WERI-Rb-1 (cell line): ENCODE data around the gene ST3GAL6.
A peak's percentile ranks its signal among the peaks of the same experiment; 100 is the strongest.

Source experiments
- DNase-seq: peaks from one replicate; pipeline ENCODE4 v3.0.0-alpha.2; 2020
- H3K27ac ChIP-seq: fragments of 250-450 bp; sonication (Bioruptor Pico); 2 replicates; pipeline ENCODE4 v1.5.1; 2020; ENCODE audit warnings: mild to moderate bottlenecking, moderate library complexity
- H3K27me3 ChIP-seq: fragments of 250-450 bp; sonication (Bioruptor Pico); 2 replicates; pipeline ENCODE4 v1.5.1; 2021; ENCODE audit warnings: mild to moderate bottlenecking, low read depth, moderate library complexity; ENCODE audit not compliant: insufficient read depth, severe bottlenecking
- H3K36me3 ChIP-seq: fragments of 250-450 bp; sonication (Bioruptor Pico); 2 replicates; pipeline ENCODE4 v1.5.1; 2020; ENCODE audit warnings: mild to moderate bottlenecking, moderate library complexity
- H3K4me3 ChIP-seq: 2 replicates; pipeline ENCODE4 v1.5.1; 2011; ENCODE audit warnings: low read depth, mild to moderate bottlenecking, control low read depth, low read length
- H3K9me3 ChIP-seq: fragments of 250-450 bp; sonication (Bioruptor Pico); 2 replicates; pipeline ENCODE4 v1.5.1; 2021; ENCODE audit warnings: mild to moderate bottlenecking, moderate library complexity; ENCODE audit not compliant: severe bottlenecking
- CTCF ChIP-seq: IDR thresholded peaks from 2 replicates; pipeline ENCODE4 v1.5.1; 2011; ENCODE audit warnings: low read depth, mild to moderate bottlenecking, control low read depth, inconsistent platforms, low read length

ST3GAL6 gene

DNA sequence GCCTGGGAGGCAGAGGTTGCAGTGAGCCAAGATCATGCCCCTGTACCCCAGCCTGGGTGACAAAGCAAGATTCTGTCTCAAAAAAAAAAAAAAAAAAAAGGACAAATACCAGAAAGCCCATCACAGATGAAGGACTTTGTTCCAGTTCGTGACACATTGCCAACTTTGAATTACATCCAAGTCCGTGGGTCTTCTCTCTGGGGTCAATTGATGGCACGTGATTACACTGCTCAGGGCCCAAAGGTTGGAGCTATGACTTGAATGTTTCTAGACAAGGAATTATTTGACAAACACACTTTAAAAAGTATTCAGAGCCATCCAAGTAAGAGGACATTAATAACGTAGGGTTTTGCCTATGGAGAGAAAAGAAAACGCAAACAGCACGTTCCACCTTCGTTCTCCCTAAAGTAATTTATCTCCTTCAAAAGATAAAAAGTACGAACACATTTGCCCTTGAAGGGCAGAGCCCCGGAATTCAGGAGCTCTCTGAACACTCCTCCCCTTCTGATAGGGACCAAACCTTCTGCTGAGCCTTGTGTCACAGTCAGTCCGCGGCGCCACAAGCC is 31.3 kb upstream of the ST3GAL6 start:
- no peak overlapping the region for H3K27ac ChIP-seq
- no peak for DNase-seq

DNA sequence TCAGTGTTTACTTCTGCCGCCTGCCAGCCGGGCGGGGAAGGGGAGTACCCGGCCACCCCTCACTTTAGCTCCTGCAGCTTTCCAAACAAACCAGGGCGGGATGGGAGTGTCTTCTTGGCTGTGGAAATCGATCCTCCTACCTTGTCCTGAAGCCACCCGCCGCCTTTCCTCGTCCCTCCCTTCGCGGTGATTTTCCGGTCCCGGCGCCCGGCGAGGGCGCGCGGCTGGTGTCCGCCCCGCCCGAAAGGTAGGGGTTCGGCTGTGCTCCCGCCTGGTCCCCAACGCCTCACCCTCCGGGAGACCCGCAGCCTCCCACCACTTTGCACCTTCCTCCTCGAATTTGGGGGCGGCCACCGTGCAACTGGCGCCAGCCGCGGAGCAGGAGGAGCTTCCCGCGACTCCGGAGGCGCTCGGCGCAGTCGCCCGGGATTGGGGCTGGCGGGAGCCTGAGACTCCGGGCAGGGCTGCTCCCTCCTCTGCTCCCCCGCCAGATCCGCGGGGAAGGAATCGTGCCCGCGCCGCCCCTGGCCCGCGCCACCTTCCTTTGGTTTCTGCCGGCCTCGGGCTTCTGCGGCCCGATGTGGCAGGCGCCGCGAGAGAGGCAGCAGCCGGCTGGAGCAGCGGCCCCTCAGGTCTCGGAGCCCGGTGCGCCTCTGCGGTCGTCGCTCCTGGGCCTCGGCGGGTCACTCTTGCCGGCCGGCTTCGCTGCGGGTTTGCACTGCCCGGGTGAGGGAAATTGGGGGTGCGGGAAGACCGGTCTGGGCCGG is 30.7 kb upstream of the ST3GAL6 start:
- peak; percentile 51 for DNase-seq
- Histone ChIP-seq H3K27me3 (peaks cover 17% of the 10 kb centered on the region), H3K27ac (peak overlapping the region; percentile 35), H3K9me3 (no peaks in the 10 kb centered on the region), H3K4me3 (peak overlapping the region; percentile 69), H3K36me3 (no peaks in the 10 kb centered on the region)
- TF ChIP-seq CTCF = no peak

More for the DNA sequence above, 31.3 kb upstream of the ST3GAL6 start:
- Histone ChIP-seq H3K4me3 (peak overlapping the region; percentile 69), H3K36me3 (no peaks in the 10 kb centered on the region), H3K27me3 (peaks cover 20% of the 10 kb centered on the region), H3K9me3 (no peaks in the 10 kb centered on the region)
- no peak for TF ChIP-seq CTCF

GRCh38 chr3:98733053-98733811 is 29.9 kb upstream of the ST3GAL6 start:
- Histone ChIP-seq H3K36me3 (no peaks in the 10 kb centered on the region), H3K27ac (no peak overlapping the region), H3K27me3 (peaks cover 17% of the 10 kb centered on the region), H3K4me3 (peak overlapping the region; percentile 69), H3K9me3 (no peaks in the 10 kb centered on the region)
- no peak for TF ChIP-seq CTCF
- peak; percentile 30 for DNase-seq

DNA sequence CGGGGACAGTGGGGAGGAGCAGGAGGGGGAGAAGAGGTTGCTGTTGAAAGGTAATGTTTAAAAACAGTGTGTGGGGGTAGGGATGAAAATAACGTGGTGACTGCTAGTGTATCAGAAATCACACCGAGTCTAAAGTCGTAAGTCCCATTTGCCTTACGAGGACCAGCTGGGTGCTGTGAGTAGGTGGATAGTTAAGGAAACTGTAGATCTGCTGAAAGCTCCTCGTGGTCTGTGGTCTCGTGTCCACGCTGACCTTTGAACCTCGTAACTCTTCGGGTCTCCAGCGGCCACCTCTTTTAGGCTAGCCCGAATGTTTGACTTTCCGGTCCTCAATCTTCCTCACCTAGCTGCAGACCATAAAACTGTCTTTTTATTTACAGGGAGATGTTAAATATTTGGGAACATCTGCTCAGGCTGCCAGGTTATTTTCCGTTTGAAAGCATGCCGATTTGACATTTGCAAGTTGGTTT is 29.3 kb upstream of the ST3GAL6 start:
- H3K4me3 ChIP-seq = no peak overlapping the region
- H3K9me3 ChIP-seq = no peaks in the 10 kb centered on the region
- H3K27ac ChIP-seq = no peak overlapping the region
- H3K27me3 ChIP-seq = peaks cover 17% of the 10 kb centered on the region
- H3K36me3 ChIP-seq = no peaks in the 10 kb centered on the region
- no peak for TF ChIP-seq CTCF
- DNase-seq = no peak

GRCh38 chr3:98734306-98734705 is 28.8 kb upstream of the ST3GAL6 start:
- TF ChIP-seq CTCF = no peak
- Histone ChIP-seq H3K4me3 (no peak overlapping the region), H3K36me3 (no peaks in the 10 kb centered on the region), H3K27ac (no peak overlapping the region), H3K9me3 (no peaks in the 10 kb centered on the region), H3K27me3 (peaks cover 17% of the 10 kb centered on the region)
- no peak for DNase-seq
